Loucy (cell line): ENCODE results near the gene PIEZO1.

ENCODE experiments used
- EZH2phosphoT487 ChIP-seq: fragments of 200-600 bp; IDR thresholded peaks from 2 replicates; pipeline ENCODE4 v1.6.1; 2018; ENCODE audit warnings: antibody characterized with exemption, mild to moderate bottlenecking, moderate library complexity, borderline replicate concordance
- TF ChIP-seq, protein P1 (sequence below): fragments of 200-600 bp; sonication (generic); conservative IDR thresholded peaks from 2 replicates; pipeline ENCODE4 v1.5.1; 2014; ENCODE audit warnings: mild to moderate bottlenecking, antibody characterized with exemption, low read length

DNA sequence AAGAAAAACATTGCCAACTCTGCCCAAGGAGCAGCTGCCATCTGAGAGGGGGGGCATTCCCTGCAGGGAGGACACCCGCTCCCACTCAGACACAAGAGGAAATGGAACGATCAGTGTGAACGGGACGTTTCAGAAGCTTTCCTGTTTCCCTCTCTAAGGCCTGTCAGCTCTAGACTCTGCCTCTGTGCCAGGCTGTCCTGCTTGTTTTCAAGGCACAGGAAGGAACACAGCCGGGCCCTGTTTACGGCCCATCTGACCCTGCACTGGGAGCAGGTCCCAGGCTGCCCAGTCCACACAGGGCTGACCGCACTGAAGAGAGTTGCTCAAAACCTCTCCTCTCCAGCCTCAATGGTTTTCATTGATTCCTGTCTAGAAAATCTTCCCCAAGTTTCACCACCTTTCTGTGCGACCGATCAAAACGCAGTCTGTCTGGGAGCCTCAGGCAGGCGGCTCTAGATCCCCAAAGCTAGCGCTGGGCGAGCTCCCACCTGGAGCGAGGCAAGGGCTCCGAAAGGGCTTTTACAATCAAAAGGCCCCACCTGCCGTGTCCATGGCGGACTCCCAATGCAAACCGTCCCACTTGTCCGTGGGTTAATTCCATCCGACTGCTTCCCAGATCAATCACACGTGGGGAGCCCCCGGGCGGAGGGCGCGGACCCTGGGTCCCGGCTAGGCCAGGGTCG, 1.5 kb downstream of the PIEZO1 start:
- TF ChIP-seq, protein P1, sequence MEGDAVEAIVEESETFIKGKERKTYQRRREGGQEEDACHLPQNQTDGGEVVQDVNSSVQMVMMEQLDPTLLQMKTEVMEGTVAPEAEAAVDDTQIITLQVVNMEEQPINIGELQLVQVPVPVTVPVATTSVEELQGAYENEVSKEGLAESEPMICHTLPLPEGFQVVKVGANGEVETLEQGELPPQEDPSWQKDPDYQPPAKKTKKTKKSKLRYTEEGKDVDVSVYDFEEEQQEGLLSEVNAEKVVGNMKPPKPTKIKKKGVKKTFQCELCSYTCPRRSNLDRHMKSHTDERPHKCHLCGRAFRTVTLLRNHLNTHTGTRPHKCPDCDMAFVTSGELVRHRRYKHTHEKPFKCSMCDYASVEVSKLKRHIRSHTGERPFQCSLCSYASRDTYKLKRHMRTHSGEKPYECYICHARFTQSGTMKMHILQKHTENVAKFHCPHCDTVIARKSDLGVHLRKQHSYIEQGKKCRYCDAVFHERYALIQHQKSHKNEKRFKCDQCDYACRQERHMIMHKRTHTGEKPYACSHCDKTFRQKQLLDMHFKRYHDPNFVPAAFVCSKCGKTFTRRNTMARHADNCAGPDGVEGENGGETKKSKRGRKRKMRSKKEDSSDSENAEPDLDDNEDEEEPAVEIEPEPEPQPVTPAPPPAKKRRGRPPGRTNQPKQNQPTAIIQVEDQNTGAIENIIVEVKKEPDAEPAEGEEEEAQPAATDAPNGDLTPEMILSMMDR: no peak
- no peak for TF ChIP-seq EZH2phosphoT487
